ENCODE data around the gene TTN. TPM values are rescaled to one million over a fixed set of nuclear protein-coding genes. Genes with fewer than 3 reads are reported as not detected.

The TTN gene
- total RNA-seq, 1 donor = under 0.01 TPM

- TF ChIP-seq CTCF (IDR thresholded peaks at IDR 0.05; ENCODE audit: insufficient read depth, low read depth, low read length) = no peak
- DNase-seq (ENCODE audit: low read depth) = no peak
- H3K4me3 ChIP-seq (ENCODE audit: low read depth, low read length) = no peak overlapping the region
These were observed 285.7 kb downstream of the TTN start for GRCh38 chr2:178521304-178522150.

- H3K4me3 ChIP-seq (ENCODE audit: low read depth, low read length) = no peak overlapping the region
- TF ChIP-seq CTCF (IDR thresholded peaks at IDR 0.05; ENCODE audit: insufficient read depth, low read depth, low read length) = no peak
- DNase-seq (ENCODE audit: low read depth) = no peak
These were observed 289.7 kb downstream of the TTN start for GRCh38 chr2:178517496-178517895.

- DNase-seq (ENCODE audit: low read depth) = no peak
These were observed 292.6 kb downstream of the TTN start for GRCh38 chr2:178514664-178515063.

GRCh38 chr2:178513876-178514275, 293.3 kb downstream of the TTN start:
- no peak overlapping the region for H3K4me3 ChIP-seq (ENCODE audit: low read depth, low read length)
- no peak for TF ChIP-seq CTCF (IDR thresholded peaks at IDR 0.05; ENCODE audit: insufficient read depth, low read depth, low read length)
- no peak for DNase-seq (ENCODE audit: low read depth)

More at GRCh38 chr2:178514664-178515063, 292.6 kb downstream of the TTN start:
- H3K4me3 ChIP-seq (ENCODE audit: low read depth, low read length) = no peak overlapping the region
- TF ChIP-seq CTCF (IDR thresholded peaks at IDR 0.05; ENCODE audit: insufficient read depth, low read depth, low read length) = no peak

GRCh38 chr2:178512484-178512883, 294.7 kb downstream of the TTN start:
- no peak overlapping the region for H3K4me3 ChIP-seq (ENCODE audit: low read depth, low read length)
- no peak for TF ChIP-seq CTCF (IDR thresholded peaks at IDR 0.05; ENCODE audit: insufficient read depth, low read depth, low read length)
- no peak for DNase-seq (ENCODE audit: low read depth)

GRCh38 chr2:178510384-178510783, 296.8 kb downstream of the TTN start:
- TF ChIP-seq CTCF (IDR thresholded peaks at IDR 0.05; ENCODE audit: insufficient read depth, low read depth, low read length) = no peak
- DNase-seq (ENCODE audit: low read depth) = no peak
- H3K4me3 ChIP-seq (ENCODE audit: low read depth, low read length) = no peak overlapping the region

All from fibroblast of villous mesenchyme (primary cell).